Measurements from ENCODE around the gene HRK. TPM values are rescaled to one million over a fixed set of nuclear protein-coding genes. Genes with fewer than 3 reads are reported as not detected.

Gene HRK
- total and polyA plus RNA-seq, 10 of the 15 experiments (the other 5 are each of a cell fraction or from before 2014, with no cell fraction given) = not detected

- DNase-seq (ENCODE audit: low read depth, low spot score) (no peak), ATAC-seq (no peak), FAIRE-seq (no peak)
- H3K79me2 ChIP-seq (ENCODE audit: control insufficient read depth, insufficient read depth, low read length) = no peaks in the 10 kb centered on the region
- CTCF ChIA-PET = no interaction called here
- peaks cover 6% of the 10 kb centered on the region; the same call in 1 of the 2 replicates for H3K4me1 ChIP-seq (ENCODE audit: control insufficient read depth, insufficient read depth, low read length)
- H3K27ac ChIP-seq (ENCODE audit: control insufficient read depth, insufficient read depth) = no peak overlapping the region
- no peaks in the 10 kb centered on the region for H3K9me3 ChIP-seq (replicated peaks; ENCODE audit: control insufficient read depth, insufficient read depth, low read length)
- no peak overlapping the region for H3K9ac ChIP-seq (ENCODE audit: control insufficient read depth, insufficient read depth, low read length)
- in situ Hi-C loops (cut with MboI) = no loop called here
- H2AFZ ChIP-seq (ENCODE audit: control insufficient read depth, low read depth, low read length) = no peak overlapping the region
- no TSS peak for BruUV-seq (replicated peaks)
- intact Hi-C loops (cut with micrococcal nuclease; ENCODE audit: unreplicated experiment) = no loop called here
- no peak overlapping the region for H3K4me3 ChIP-seq
- POLR2A ChIA-PET = no interaction called here
- H3K36me3 ChIP-seq (ENCODE audit: control insufficient read depth in 2 of 2, insufficient read depth in 2 of 2, low read length in 1 of 2) = no peaks in the 10 kb centered on the region
- RAD21 ChIA-PET (ENCODE audit: unreplicated experiment) = interaction anchor here (0.6 kb wide), 1 partner anchor 1036 kb away, joined by 3 read pairs; no protein-coding TSS in a partner anchor
- 75% methylated on average over 7 of the region's 8 CpGs for WGBS (ENCODE audit: insufficient coverage, insufficient replicate concordance, low lambda C conversion rate, missing lambda C conversion rate)
- H3K4me2 ChIP-seq (ENCODE audit: control insufficient read depth, insufficient read depth) = no peak overlapping the region
- H3K27me3 ChIP-seq (replicated peaks in 1 of 2; ENCODE audit: control insufficient read depth in 2 of 2, insufficient read depth in 2 of 2, low read length in 1 of 2) = no peaks in the 10 kb centered on the region
- no peaks in the 10 kb centered on the region for H4K20me1 ChIP-seq (ENCODE audit: control insufficient read depth, insufficient read depth)
- SMC1A ChIA-PET (ENCODE audit: uncharacterized antibody, unreplicated experiment) = no interaction called here
- TF ChIP-seq CTCF (IDR thresholded peaks at IDR 0.05 in 2 of 3, conservative IDR thresholded peaks at IDR 0.05 in 1 of 3; ENCODE audit: control insufficient read depth in 2 of 3, extremely low read depth in 1 of 3, insufficient read depth in 1 of 3, low read depth in 3 of 3, low read length in 3 of 3) (no peak), POLR2AphosphoS2 (IDR thresholded peaks at IDR 0.05; ENCODE audit: low read depth, low read length) (no peak), NR2C2 (IDR thresholded peaks at IDR 0.05; ENCODE audit: borderline replicate concordance, control insufficient read depth, insufficient read length, low read depth) (no peak), CHD2 (IDR thresholded peaks at IDR 0.05; ENCODE audit: borderline replicate concordance, low read depth, low read length) (no peak), MAX (IDR thresholded peaks at IDR 0.05; ENCODE audit: low read depth, low read length) (no peak), YBX1 (IDR thresholded peaks at IDR 0.05) (no peak), USF2 (IDR thresholded peaks at IDR 0.05; ENCODE audit: borderline replicate concordance, low read depth, low read length) (no peak)
Measured at GRCh38 chr12:116821291-116821690, 60.0 kb downstream of the HRK start.

Measured in GM12878 (cell line).